ENCODE data around the gene TP53I11.
A peak's percentile ranks its signal among the peaks of the same experiment; 100 is the strongest.

TP53I11 gene

GRCh38 chr11:44955015-44955738 is 4.5 kb upstream of the TP53I11 start:
- DNase-seq = peak; percentile 99

GRCh38 chr11:44954051-44954906 is 3.6 kb upstream of the TP53I11 start:
- no peak for DNase-seq

GRCh38 chr11:44952500-44953260 is 2.0 kb upstream of the TP53I11 start:
- no peak for DNase-seq

- no peak for DNase-seq
Observed at GRCh38 chr11:44952082-44952481, 1.4 kb upstream of the TP53I11 start.

- no peak for DNase-seq
Observed at GRCh38 chr11:44950031-44950624, 555 bp downstream of the TP53I11 start.

GRCh38 chr11:44949160-44950030 is 1.3 kb downstream of the TP53I11 start:
- DNase-seq = peak in 1 of 2 experiments; percentile 26

DNA sequence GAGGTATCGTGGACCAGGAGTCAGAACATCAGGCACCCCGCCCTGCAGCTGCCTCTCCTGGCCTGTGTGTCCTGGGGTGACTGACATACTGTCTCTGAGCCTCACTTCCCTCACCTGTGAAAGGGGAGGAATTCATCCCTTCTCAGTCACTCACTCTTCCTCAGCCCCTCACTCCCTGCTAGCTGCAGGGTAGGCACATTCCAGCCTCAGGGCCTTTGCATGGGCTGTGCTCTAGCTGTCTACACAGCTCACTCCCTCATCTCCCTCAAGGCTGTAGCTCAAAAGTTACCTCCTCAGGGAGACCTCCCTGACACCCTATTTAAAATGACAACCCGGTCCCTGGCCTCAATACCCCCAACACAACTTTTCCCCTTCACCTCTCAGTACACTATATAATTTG is 2.5 kb downstream of the TP53I11 start:
- no peak for DNase-seq

DNA sequence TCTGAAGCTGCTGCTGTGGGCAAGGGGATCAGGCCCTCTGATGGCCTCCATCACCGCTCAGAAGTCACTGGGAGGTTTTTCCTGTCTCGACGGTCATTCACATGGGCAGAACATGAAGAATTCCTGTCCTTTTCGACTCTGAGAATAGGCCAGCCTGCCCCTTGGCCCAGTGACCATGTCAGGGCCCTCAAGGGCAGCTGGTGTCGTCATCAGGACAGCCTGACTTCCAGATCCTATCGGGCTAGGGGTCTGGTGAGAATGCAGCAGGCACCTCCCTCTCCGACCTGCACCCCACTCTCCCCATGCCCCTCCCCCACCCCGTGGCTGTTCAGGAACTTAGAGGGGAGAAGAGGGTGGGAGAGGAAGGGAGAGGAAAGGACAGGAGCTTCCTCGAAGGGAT is 3.6 kb downstream of the TP53I11 start:
- no peak for DNase-seq

DNA sequence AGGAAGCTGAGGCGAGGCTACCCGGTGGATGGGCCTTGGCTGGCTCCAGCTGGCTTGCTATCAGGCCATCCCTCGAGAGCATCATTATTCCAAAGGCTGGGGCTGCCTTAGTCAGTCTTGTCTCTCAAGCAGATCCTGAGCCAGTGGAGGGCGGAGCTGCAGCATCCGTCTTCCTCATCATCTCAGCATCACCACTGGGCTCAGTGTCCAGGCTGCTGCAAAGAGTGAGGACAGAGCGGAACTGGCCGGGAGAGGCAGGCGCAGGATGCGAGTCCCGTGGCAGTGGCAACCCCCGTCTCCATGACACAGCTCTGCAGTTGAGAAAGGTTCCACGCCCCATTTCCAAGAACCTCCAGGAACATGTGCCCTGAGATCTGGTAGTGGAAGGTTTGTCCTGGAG is 4.4 kb downstream of the TP53I11 start:
- DNase-seq = no peak

GRCh38 chr11:44945666-44946065 is 5.0 kb downstream of the TP53I11 start:
- DNase-seq = no peak

DNA sequence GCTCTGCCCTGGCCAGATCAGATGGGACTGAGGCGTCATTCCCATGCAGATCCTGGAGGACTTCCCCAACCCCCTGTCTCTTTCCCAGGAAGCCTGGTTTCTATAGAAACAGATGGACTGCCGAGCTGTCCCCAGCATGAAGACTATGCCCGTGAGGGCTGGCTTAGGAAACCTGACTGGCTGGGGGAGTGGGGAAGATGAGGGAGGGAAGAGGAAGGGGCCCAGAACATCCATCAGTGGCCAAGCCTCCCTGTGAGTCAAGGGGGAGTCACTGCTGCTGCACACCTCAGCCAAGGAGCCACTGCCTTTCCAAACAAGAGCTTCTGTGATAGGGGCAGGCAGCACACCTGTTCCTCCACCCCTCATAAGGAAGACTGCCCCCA is 5.8 kb downstream of the TP53I11 start:
- no peak for DNase-seq

- no peak for DNase-seq
Observed at GRCh38 chr11:44944181-44944852, 6.4 kb downstream of the TP53I11 start.

DNA sequence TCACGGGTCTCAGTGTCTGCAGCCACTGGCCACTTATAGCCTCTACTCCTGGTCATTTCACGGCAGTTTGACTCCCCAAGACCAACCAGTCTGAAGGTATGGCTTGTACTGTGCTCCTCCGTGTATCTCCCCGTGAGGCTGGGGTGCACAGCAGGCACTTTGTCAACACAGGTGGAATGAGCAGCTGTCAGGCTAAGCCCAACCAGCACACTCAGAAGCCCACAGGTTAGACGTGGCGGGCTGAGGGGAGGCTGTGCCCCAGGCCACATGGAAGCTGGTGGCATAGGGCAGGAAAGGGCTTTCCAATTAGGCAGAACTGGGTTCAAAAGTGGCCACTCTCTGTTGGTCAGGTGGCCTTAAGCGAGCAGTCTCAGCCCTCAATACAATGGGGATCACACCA is 7.0 kb downstream of the TP53I11 start:
- no peak for DNase-seq

- DNase-seq = peak; percentile 59
Observed at GRCh38 chr11:44943118-44943517, 7.6 kb downstream of the TP53I11 start.

- no peak for DNase-seq
Observed at GRCh38 chr11:44942029-44942955, 8.4 kb downstream of the TP53I11 start.

DNA sequence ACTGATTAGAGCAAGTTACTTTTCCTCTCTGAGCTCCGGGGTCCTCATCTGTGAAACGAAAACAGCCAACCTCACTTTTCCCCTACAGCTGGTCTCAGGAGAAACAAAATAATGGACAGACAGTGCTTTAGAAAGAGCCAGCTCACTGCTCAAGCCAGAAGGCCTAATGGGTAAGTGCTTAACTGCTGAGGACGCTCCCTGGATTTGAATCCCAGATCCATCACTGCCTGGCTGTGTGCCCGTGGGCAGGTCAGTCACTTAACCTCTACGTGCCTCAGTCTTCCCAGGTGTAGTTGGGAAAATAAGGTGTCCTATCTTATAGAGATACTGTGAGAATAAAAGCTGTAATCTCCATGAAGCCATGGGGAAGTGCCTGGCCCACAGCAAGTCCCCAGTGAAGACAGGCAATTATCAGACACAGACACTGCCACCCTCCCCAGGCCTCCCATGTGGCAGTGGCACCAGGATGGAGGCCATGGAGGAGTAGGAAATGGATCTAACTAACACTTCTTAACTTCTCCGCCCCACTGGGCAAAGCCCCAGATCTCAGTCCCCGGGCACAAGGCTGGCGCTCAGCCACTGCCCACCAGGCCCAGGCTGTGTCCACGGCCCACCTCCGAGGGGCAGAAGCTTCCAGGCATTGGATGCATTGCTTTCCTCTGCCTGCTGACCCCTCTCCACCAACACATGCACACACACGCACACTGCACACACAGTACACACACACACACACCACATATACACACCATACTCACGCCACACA is 9.2 kb downstream of the TP53I11 start:
- DNase-seq = no peak

DNA sequence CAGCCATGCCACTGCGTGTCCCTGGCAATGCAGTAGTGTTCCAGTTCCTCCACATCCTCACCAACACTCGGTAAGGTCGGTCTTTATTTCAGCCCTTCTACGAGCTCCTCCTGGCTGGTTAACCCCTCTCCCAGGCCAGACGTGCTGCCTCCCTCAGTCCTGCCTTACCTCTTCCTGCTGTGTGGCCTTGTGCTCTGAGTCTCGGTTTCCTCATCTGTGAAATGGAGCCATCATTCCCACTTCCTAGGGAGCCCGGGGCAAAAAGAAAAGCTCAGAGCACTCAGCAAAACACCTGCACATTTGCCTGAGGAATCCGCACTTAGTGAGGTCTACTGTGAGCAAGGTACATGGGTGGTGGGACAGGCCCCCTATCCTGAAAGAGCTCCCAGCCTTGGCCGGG is 9.8 kb downstream of the TP53I11 start:
- no peak for DNase-seq

DNA sequence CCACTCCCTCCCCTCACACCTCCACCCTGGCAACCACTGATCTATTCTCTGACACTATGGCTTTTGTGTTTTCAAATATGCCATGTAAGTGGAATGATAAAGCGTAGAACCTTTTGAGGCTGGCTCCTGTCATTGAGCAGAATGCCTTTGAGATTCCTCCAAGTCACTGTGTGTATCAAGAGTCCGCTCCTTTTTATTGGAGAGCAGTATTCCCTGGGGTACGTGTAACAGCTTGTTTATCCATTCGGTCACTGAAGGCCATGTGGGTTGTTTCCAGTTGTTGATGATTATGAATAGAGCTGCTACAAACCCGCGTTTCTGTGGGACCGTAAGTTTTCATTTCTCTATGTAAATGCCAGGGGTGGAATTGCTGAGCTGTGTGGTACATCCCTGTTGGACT is 10.3 kb downstream of the TP53I11 start:
- DNase-seq = no peak

DNA sequence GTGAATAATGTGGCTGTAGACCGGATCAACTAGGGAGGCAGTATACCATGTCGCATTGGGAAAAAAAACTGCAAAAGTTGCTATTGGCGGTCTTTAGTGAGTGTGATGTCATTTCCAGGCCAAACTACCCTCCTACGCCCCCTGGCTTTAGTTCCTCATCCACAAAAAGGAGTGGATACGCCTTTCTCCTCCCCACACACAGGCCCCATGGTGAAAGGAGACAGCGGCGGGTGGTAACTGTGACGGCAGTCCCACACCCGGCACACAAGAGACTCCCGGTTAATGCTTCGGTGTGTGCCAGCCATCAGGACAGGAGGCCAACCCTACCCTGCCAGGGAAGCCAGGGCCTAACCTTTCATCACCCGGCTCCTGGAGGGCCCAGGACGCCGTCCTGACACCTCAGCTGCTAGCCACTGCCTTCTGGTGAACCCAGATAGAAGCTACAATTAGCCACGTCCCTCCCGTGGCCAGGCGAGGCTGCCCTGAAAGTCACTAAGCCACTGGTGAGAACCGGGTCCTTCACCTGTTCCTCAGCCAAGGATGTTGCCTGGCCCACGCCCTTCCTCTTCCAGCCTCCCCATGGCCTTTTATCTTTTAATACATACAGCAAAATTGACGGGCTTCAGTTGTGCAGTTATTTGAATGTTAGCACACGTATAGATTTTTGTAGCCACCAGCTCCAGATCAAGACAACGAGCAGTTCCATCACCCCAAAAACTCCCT is 10.8 kb downstream of the TP53I11 start:
- DNase-seq = peak; percentile 48 to 70

Data from Kasumi-1 (cell line).